PC-3 (cell line): ENCODE results near the gene CHAF1A. TPM values are rescaled to one million over a fixed set of nuclear protein-coding genes. Genes with fewer than 3 reads are reported as not detected.

Source experiments
- ATAC-seq: fragments of 200-7000 bp; cut with Tn5 transposase; 2 replicates; pipeline ENCODE4 v1.9.1; 2020; ENCODE audit warnings: mild to moderate bottlenecking, moderate library complexity
- BruUV-seq: library from RNA; stranded (reverse); fragments of 400-500 nt; replicated peaks from 2 replicates; lab custom pipeline; 2021; lab: Mats Ljungman, UMichigan
- CTCF ChIA-PET: fragments of 300-600 bp; sonication (Branson Sonifier 250); formaldehyde crosslinking; loops from one replicate; lab custom pipeline; 2022; ENCODE audit warnings: antibody characterized with exemption; lab: Charles Lee
- POLR2A ChIA-PET: fragments of 300-600 bp; sonication (Branson Sonifier 250); formaldehyde crosslinking; loops from one replicate; lab custom pipeline; 2022; ENCODE audit warnings: antibody characterized with exemption; ENCODE audit not compliant: unreplicated experiment; lab: Charles Lee
- DNase-seq: peaks from one replicate; pipeline ENCODE4 v3.0.0-alpha.2; 2015
- H2AFZ ChIP-seq: fragments of 300-600 bp; sonication (generic); 2 replicates; pipeline ENCODE4 v1.6.0; 2016; ENCODE audit warnings: antibody characterized with exemption, low read length
- H3F3A ChIP-seq: fragments of 300-600 bp; sonication (generic); one replicate; pipeline ENCODE4 v1.6.0; 2017; ENCODE audit warnings: antibody characterized with exemption, low read length, control low read depth, mild to moderate bottlenecking; ENCODE audit not compliant: unreplicated experiment
- H3K27ac ChIP-seq: fragments of 300-600 bp; sonication (generic); 2 replicates; pipeline ENCODE4 v1.5.1; 2016; ENCODE audit warnings: mild to moderate bottlenecking, low read length
- H3K27me3 ChIP-seq: fragments of 300-600 bp; sonication (generic); 2 replicates; pipeline ENCODE4 v1.6.1; 2016; ENCODE audit warnings: low read length, mixed read lengths
- H3K36me3 ChIP-seq: fragments of 300-600 bp; sonication (generic); 2 replicates; pipeline ENCODE4 v1.6.1; 2016; ENCODE audit warnings: low read depth, mixed run types, low read length, mixed read lengths
- H3K4me1 ChIP-seq: fragments of 300-600 bp; sonication (generic); 2 replicates; pipeline ENCODE4 v1.5.1; 2016; ENCODE audit warnings: low read length; ENCODE audit not compliant: insufficient read depth
- H3K4me2 ChIP-seq: fragments of 300-600 bp; sonication (generic); 2 replicates; pipeline ENCODE4 v1.6.0; 2016; ENCODE audit warnings: low read length
- H3K4me3 ChIP-seq: fragments of 300-600 bp; sonication (generic); 2 replicates; pipeline ENCODE4 v1.5.1; 2016; ENCODE audit warnings: mild to moderate bottlenecking, low read length, mixed read lengths
- H3K79me2 ChIP-seq: fragments of 300-600 bp; sonication (generic); 2 replicates; pipeline ENCODE4 v1.6.1; 2017; ENCODE audit warnings: low read length, mixed read lengths
- H3K9ac ChIP-seq: fragments of 300-600 bp; sonication (generic); 2 replicates; pipeline ENCODE4 v1.6.0; 2016; ENCODE audit warnings: mild to moderate bottlenecking, low read length
- H3K9me2 ChIP-seq: fragments of 300-600 bp; sonication (generic); replicated peaks from 2 replicates; pipeline ENCODE4 v1.6.1; 2016; ENCODE audit warnings: mixed run types, low read length, mixed read lengths
- H3K9me3 ChIP-seq: fragments of 300-600 bp; sonication (generic); 2 replicates; pipeline ENCODE4 v1.6.1; 2016; ENCODE audit warnings: low read length, mixed read lengths
- H4K20me1 ChIP-seq: fragments of 300-600 bp; sonication (generic); 2 replicates; pipeline ENCODE4 v1.6.1; 2016; ENCODE audit warnings: low read length, mixed read lengths
- CTCF ChIP-seq: fragments of 300-600 bp; sonication (generic); conservative IDR thresholded peaks from 2 replicates; pipeline ENCODE4 v1.5.1; 2017; ENCODE audit warnings: antibody characterized with exemption, low read depth, mild to moderate bottlenecking, low read length
- EZH2 ChIP-seq: fragments of 300-600 bp; sonication (generic); IDR thresholded peaks from one replicate; pipeline ENCODE4 v1.6.1; 2017; ENCODE audit warnings: antibody characterized with exemption, mild to moderate bottlenecking, low read length; ENCODE audit not compliant: unreplicated experiment
- EZH2phosphoT487 ChIP-seq: fragments of 300-600 bp; sonication (generic); IDR thresholded peaks from 2 replicates; pipeline ENCODE4 v1.6.1; 2018; ENCODE audit warnings: mild to moderate bottlenecking, antibody characterized with exemption, low read length, borderline replicate concordance
- intact Hi-C: fragments of 100-400 bp; cut with micrococcal nuclease; formaldehyde crosslinking; loops from 2 replicates; pipeline ENCODE4 v1.9.0; 2023
- total RNA-seq: library from RNA; depleted of rRNA; stranded (reverse); fragments of >200 nt; gene quantifications from 2 replicates; pipeline ENCODE4 v1.2.3, GENCODE V29; 2014

CHAF1A gene
- total RNA-seq, 1 experiment from 2014 or later = 48.9 TPM

DNA sequence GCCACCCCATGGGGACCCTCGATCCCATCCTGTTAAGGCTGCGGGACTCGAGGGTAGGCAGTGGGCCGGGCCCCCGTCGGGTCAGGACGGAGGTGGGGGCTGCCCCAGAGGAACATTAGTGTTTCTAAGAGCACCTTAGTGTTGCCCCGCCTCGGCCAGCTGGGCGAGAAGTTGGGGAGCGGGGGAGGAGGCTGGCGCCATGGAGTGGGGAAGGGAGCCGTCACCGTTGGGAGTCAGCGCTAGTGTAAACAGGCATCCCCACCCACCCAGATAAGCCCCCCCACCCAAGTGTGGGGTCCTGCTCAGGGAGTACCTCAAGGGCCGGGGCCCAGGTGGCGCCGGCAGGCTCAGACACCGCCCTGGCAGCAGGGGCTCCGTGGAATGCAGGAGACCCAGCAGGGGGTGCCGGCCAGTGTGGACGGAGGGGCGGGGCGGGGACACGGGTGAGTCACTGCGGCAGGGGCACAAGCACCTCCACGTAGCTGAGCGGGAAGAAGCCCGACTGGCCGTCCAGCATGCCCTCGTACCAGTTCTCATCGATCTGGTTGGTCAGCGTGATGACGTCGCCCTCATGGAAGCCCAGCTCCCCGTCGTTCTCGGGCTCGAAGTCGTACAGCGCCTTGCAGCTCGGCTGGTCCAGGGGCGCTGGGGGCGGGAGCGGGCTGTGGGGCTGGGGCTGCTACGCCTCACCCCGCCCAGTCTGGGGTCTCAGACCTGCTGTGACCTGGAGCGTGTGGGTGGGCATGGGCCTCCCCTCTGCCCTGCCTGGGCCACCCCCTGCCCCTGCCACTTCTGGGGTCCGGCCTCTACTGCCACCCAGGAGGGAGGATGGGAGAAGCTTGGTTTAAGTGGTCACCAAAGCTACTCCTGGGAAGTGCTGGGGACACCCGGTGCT, 41.0 kb upstream of the CHAF1A start:
- ATAC-seq = no peak
- no peaks in the 10 kb centered on the region for H3K9me2 ChIP-seq
- H3K4me2 ChIP-seq = no peak overlapping the region
- H3K4me1 ChIP-seq = no peaks in the 10 kb centered on the region
- H3K9ac ChIP-seq = no peak overlapping the region
- TF ChIP-seq EZH2 (no peak), EZH2phosphoT487 (no peak), CTCF (no peak)
- peaks cover 3% of the 10 kb centered on the region; the same call in 1 of the 2 replicates for H3K36me3 ChIP-seq
- H3K79me2 ChIP-seq = no peaks in the 10 kb centered on the region
- no peaks in the 10 kb centered on the region for H3K9me3 ChIP-seq
- no peak overlapping the region for H2AFZ ChIP-seq
- H3K4me3 ChIP-seq = no peak overlapping the region
- BruUV-seq = no TSS peak
- H4K20me1 ChIP-seq = no peaks in the 10 kb centered on the region
- no peaks in the 10 kb centered on the region for H3K27me3 ChIP-seq
- intact Hi-C loops = no loop called here
- H3F3A ChIP-seq = no peaks in the 10 kb centered on the region
- no peak overlapping the region for H3K27ac ChIP-seq
- CTCF ChIA-PET = interaction anchor here (0.5 kb wide), 1 partner anchor 33 kb away, joined by 6 read pairs; no protein-coding TSS in a partner anchor
- no peak for DNase-seq
- POLR2A ChIA-PET = no interaction called here

- H3F3A ChIP-seq = no peaks in the 10 kb centered on the region
- DNase-seq = no peak
- TF ChIP-seq EZH2 = no peak
- no peak for TF ChIP-seq EZH2phosphoT487
- no peak for TF ChIP-seq CTCF
- H3K4me3 ChIP-seq = no peak overlapping the region
- no TSS peak for BruUV-seq
- H3K79me2 ChIP-seq = no peaks in the 10 kb centered on the region
- CTCF ChIA-PET = no interaction called here
- no peak overlapping the region for H3K4me2 ChIP-seq
- no peak overlapping the region for H3K9ac ChIP-seq
- no peaks in the 10 kb centered on the region for H4K20me1 ChIP-seq
- H3K9me2 ChIP-seq = no peaks in the 10 kb centered on the region
- intact Hi-C loops = no loop called here
- no peaks in the 10 kb centered on the region for H3K9me3 ChIP-seq
- H3K27ac ChIP-seq = no peak overlapping the region
- no peaks in the 10 kb centered on the region for H3K27me3 ChIP-seq
- POLR2A ChIA-PET = no interaction called here
- no peak for ATAC-seq
- peaks cover 3% of the 10 kb centered on the region; the same call in 1 of the 2 replicates for H3K36me3 ChIP-seq
- H3K4me1 ChIP-seq = no peaks in the 10 kb centered on the region
- no peak overlapping the region for H2AFZ ChIP-seq
These were observed 40.2 kb upstream of the CHAF1A start for GRCh38 chr19:4362101-4362828.
